Measurements from ENCODE around the gene RPH3AL. TPM values are rescaled to one million over a fixed set of nuclear protein-coding genes. Genes with fewer than 3 reads are reported as not detected.

Gene RPH3AL
- total RNA-seq, 1 experiment from 2014 or later = 26.0 TPM

GRCh38 chr17:177762-178161 is 174.8 kb downstream of the RPH3AL start:
- intact Hi-C loops (cut with micrococcal nuclease; ENCODE audit: unreplicated experiment) = no loop called here
- no peak overlapping the region for H3K27ac ChIP-seq
- H3K4me2 ChIP-seq = no peak overlapping the region
- no peaks in the 10 kb centered on the region for H3F3A ChIP-seq (ENCODE audit: insufficient read depth, low read depth)
- no TSS peak for BruUV-seq (replicated peaks)
- no peak for DNase-seq
- no peaks in the 10 kb centered on the region for H3K36me3 ChIP-seq (ENCODE audit: low read depth)
- TF ChIP-seq, protein P1, sequence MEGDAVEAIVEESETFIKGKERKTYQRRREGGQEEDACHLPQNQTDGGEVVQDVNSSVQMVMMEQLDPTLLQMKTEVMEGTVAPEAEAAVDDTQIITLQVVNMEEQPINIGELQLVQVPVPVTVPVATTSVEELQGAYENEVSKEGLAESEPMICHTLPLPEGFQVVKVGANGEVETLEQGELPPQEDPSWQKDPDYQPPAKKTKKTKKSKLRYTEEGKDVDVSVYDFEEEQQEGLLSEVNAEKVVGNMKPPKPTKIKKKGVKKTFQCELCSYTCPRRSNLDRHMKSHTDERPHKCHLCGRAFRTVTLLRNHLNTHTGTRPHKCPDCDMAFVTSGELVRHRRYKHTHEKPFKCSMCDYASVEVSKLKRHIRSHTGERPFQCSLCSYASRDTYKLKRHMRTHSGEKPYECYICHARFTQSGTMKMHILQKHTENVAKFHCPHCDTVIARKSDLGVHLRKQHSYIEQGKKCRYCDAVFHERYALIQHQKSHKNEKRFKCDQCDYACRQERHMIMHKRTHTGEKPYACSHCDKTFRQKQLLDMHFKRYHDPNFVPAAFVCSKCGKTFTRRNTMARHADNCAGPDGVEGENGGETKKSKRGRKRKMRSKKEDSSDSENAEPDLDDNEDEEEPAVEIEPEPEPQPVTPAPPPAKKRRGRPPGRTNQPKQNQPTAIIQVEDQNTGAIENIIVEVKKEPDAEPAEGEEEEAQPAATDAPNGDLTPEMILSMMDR (conservative IDR thresholded peaks at IDR 0.05) = no peak
- no peak for TF ChIP-seq EZH2 (IDR thresholded peaks at IDR 0.05; ENCODE audit: low read depth)
- H3K79me2 ChIP-seq (ENCODE audit: low read depth) = no peaks in the 10 kb centered on the region
- ChIA-PET POLR2A (ENCODE audit: unreplicated experiment) (no interaction called here), CTCF (no interaction called here)
- H3K27me3 ChIP-seq (ENCODE audit: insufficient read depth, low read depth) = peaks cover 26% of the 10 kb centered on the region
- no peak overlapping the region for H3K4me3 ChIP-seq
- no peaks in the 10 kb centered on the region for H3K9me2 ChIP-seq (ENCODE audit: insufficient read depth)
- H4K20me1 ChIP-seq (ENCODE audit: insufficient read depth) = no peaks in the 10 kb centered on the region
- H2AFZ ChIP-seq = no peak overlapping the region
- H3K4me1 ChIP-seq (replicated peaks; ENCODE audit: insufficient read depth) = no peaks in the 10 kb centered on the region
- no peaks in the 10 kb centered on the region for H3K9me3 ChIP-seq (ENCODE audit: insufficient read depth, low read depth)

- Histone ChIP-seq H3K4me3 (no peak overlapping the region), H3K4me1 (replicated peaks; ENCODE audit: insufficient read depth) (no peaks in the 10 kb centered on the region), H3K9me3 (ENCODE audit: insufficient read depth, low read depth) (no peaks in the 10 kb centered on the region), H2AFZ (no peak overlapping the region), H3K4me2 (no peak overlapping the region), H4K20me1 (ENCODE audit: insufficient read depth) (no peaks in the 10 kb centered on the region), H3K27me3 (ENCODE audit: insufficient read depth, low read depth) (peaks cover 26% of the 10 kb centered on the region), H3K79me2 (ENCODE audit: low read depth) (no peaks in the 10 kb centered on the region), H3K9me2 (ENCODE audit: insufficient read depth) (no peaks in the 10 kb centered on the region), H3F3A (ENCODE audit: insufficient read depth, low read depth) (no peaks in the 10 kb centered on the region), H3K36me3 (ENCODE audit: low read depth) (no peaks in the 10 kb centered on the region), H3K27ac (no peak overlapping the region)
- TF ChIP-seq EZH2 (IDR thresholded peaks at IDR 0.05; ENCODE audit: low read depth) = no peak
- TF ChIP-seq, protein P1 (conservative IDR thresholded peaks at IDR 0.05) = no peak
- DNase-seq = no peak
- intact Hi-C loops (cut with micrococcal nuclease; ENCODE audit: unreplicated experiment) = no loop called here
- ChIA-PET CTCF (no interaction called here), POLR2A (ENCODE audit: unreplicated experiment) (no interaction called here)
- no TSS peak for BruUV-seq (replicated peaks)
These were observed 175.5 kb downstream of the RPH3AL start for GRCh38 chr17:177155-177554.

DNA sequence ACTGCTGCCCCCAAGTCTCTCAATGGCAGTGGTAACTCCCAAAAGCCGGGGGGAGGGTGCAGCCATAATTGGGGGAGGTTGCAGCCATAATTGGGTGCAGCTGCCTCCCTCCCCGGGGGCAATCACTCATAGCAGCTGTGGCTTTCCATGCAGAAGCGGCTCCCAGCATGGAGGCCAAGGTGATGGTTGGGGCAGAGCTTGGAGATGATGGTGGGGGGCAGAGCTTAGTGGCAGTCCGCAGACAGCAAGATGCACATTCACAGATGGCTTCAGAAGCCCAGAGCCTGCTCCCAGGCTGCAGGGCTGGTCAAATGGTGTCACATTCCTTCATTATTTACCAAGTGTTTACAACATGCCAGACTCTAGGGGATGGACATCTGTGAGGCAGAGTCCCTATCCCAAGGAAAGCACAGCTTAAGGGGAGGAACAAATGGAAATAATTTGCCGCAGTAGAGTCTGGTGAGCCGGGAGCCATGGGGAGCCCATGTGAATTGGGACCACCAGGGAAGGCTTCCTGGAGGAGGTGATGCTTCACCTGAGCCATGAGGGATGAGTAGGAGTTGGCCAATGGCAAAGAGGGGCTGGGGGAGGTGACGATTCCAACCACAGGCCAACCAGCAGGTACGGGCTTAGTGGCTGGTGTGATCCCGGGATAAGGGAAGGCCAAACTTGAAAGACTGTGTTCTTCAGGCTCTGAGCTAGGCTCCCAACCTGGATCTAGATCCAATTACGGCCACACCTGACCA is 179.3 kb downstream of the RPH3AL start:
- no peak for DNase-seq
- H3K79me2 ChIP-seq (ENCODE audit: low read depth) = no peaks in the 10 kb centered on the region
- TF ChIP-seq EZH2 (IDR thresholded peaks at IDR 0.05; ENCODE audit: low read depth) = no peak
- TF ChIP-seq, protein P1 (conservative IDR thresholded peaks at IDR 0.05) = no peak
- no peak overlapping the region for H2AFZ ChIP-seq
- H3K27me3 ChIP-seq (ENCODE audit: insufficient read depth, low read depth) = peaks cover 15% of the 10 kb centered on the region
- no peak overlapping the region for H3K4me2 ChIP-seq
- H3K4me3 ChIP-seq = no peak overlapping the region
- intact Hi-C loops (cut with micrococcal nuclease; ENCODE audit: unreplicated experiment) = no loop called here
- POLR2A ChIA-PET (ENCODE audit: unreplicated experiment) = no interaction called here
- no peaks in the 10 kb centered on the region for H3K9me3 ChIP-seq (ENCODE audit: insufficient read depth, low read depth)
- no peaks in the 10 kb centered on the region for H3K4me1 ChIP-seq (replicated peaks; ENCODE audit: insufficient read depth)
- H3K9me2 ChIP-seq (ENCODE audit: insufficient read depth) = no peaks in the 10 kb centered on the region
- CTCF ChIA-PET = no interaction called here
- H3F3A ChIP-seq (ENCODE audit: insufficient read depth, low read depth) = no peaks in the 10 kb centered on the region
- H3K27ac ChIP-seq = no peak overlapping the region
- no peaks in the 10 kb centered on the region for H3K36me3 ChIP-seq (ENCODE audit: low read depth)
- H4K20me1 ChIP-seq (ENCODE audit: insufficient read depth) = no peaks in the 10 kb centered on the region
- no TSS peak for BruUV-seq (replicated peaks)
